ENCODE data around the gene ZNF189.
A peak's percentile ranks its signal among the peaks of the same experiment; 100 is the strongest.

Gene ZNF189

GRCh38 chr9:101398068-101398929 lies at the start of gene ZNF189, which contains the start of gene MRPL50:
ZNF189 (plus strand) TSS chr9:101398851; CDS start chr9:101399157, 306 bp downstream.
MRPL50 (minus strand) TSS chr9:101398618; CDS start chr9:101398592, 26 bp downstream.
- peak; percentile 89 for DNase-seq (ENCODE audit: low read depth in 3 of 3, low spot score in 1 of 3)

- DNase-seq (ENCODE audit: low read depth in 3 of 3, low spot score in 1 of 3) = no peak
Measured at GRCh38 chr9:101350285-101350684, 48.4 kb upstream of the ZNF189 start.

DNA sequence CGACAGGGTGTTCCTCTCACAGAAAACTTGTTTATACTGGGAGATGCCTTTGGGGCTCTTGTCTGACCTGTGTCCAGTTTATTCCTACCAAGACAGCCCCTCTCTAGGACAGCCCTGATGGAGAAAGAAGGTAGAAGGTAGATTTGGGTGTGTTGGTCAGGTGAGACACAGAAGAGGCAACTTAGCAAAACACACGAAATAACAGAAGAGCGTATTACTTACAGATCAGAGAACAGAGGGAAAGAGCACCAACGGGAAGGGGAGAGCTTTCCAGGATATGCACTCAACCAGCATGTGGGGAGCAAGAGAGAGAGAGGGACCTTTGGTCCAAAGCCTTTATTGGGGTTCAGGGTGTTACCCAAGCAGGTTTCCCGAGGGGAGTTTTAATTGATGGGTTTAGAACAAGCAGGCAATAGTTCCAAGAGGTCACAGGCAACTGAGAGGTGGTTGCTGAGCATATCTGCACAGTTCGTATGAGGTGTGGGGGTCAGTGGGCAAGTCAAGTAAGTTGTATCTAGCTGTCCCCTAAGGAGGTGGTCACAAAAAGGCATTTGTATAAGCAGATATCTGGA lies 45.7 kb upstream of the ZNF189 start:
- no peak for DNase-seq (ENCODE audit: low read depth in 3 of 3, low spot score in 1 of 3)

DNA sequence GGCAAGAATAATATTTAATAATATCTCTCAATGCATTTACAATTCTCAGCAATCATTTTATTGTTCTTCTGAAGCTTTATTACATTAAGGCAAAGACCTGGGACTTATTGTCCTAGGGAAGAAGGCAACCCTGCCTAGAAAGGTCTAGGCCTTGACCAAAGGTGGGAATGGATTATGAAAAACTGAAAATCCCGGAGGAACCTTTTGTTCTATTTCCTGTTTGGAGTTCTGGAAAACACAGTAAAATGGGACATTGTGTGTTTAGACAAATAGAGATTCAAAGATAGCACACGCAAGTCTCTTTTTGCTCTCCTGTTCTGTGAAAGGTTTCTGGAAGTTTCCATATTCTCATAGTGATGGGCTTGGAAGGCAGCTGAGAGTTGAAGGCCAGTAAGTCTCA lies 45.0 kb upstream of the ZNF189 start:
- DNase-seq (ENCODE audit: low read depth in 3 of 3, low spot score in 1 of 3) = no peak

GRCh38 chr9:101354143-101354764 lies 44.4 kb upstream of the ZNF189 start:
- DNase-seq (ENCODE audit: low read depth in 3 of 3, low spot score in 1 of 3) = no peak

GRCh38 chr9:101354765-101355708 lies 43.6 kb upstream of the ZNF189 start:
- no peak for DNase-seq (ENCODE audit: low read depth in 3 of 3, low spot score in 1 of 3)

DNA sequence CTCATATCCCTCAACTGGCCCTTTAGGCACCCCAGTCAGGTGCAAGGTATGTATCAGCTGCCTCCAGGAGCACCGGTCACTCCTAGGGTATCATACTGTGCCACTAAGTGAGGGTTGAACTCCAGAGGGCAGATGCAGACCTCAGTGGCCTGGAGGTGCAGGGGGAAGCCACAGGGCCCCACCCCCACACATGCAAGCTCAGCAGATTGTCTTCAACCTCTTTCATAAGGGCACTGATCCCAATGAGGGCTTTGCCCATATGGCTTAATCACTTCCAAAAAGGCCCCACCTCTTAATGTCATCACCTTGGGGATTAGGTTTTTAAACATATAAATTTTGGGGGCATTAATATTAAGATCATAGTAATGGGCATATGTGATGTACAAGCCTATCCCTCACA lies 42.0 kb upstream of the ZNF189 start:
- DNase-seq (ENCODE audit: low read depth in 3 of 3, low spot score in 1 of 3) = no peak

DNA sequence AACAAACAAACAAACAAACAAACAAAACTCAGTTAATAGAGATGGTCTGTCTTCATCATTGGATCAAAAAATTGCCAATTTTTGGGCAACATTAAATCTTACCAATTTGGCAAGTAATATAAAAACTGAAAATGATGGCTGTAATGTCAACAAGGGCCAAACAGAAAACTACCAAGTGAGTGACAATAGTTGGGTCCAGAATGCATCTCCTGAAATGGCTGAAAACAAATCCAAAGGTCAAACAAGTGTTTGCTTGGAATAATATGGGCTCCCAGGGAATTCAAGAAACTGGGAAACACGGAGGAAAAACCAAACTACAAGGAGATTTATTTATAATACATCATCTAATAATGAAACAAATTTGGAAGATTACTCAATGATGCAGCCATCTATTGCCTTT lies 39.0 kb upstream of the ZNF189 start:
- no peak for DNase-seq (ENCODE audit: low read depth in 3 of 3, low spot score in 1 of 3)

DNA sequence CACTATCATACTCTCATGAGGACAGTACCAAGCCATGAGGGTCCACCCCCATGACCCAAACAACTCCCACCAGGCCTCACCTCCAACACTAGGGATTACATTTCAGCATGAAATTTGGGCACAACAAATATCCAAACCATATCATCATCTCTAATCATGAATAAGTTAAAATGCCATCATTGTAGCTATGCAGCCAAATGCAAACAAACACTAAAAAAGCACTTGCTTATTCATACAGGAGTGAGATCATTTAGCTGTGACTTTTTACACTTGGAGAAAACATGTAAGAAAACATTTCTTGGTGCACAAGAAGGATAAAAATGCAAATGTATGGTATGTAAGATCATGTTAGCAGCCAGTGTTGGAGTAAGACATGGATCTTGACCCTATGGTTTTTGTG lies 38.0 kb upstream of the ZNF189 start:
- DNase-seq (ENCODE audit: low read depth in 3 of 3, low spot score in 1 of 3) = no peak

GRCh38 chr9:101362450-101362849 lies 36.2 kb upstream of the ZNF189 start:
- no peak for DNase-seq (ENCODE audit: low read depth in 3 of 3, low spot score in 1 of 3)

- DNase-seq (ENCODE audit: low read depth in 3 of 3, low spot score in 1 of 3) = no peak
Measured at GRCh38 chr9:101365181-101365580, 33.5 kb upstream of the ZNF189 start.

GRCh38 chr9:101366038-101366756 lies 32.5 kb upstream of the ZNF189 start:
- DNase-seq (ENCODE audit: low read depth in 3 of 3, low spot score in 1 of 3) = no peak

GRCh38 chr9:101367323-101367722 lies 31.3 kb upstream of the ZNF189 start:
- DNase-seq (ENCODE audit: low read depth in 3 of 3, low spot score in 1 of 3) = no peak

GRCh38 chr9:101369286-101369685 lies 29.4 kb upstream of the ZNF189 start:
- no peak for DNase-seq (ENCODE audit: low read depth in 3 of 3, low spot score in 1 of 3)

GRCh38 chr9:101369884-101370531 lies 28.6 kb upstream of the ZNF189 start:
- DNase-seq (ENCODE audit: low read depth in 3 of 3, low spot score in 1 of 3) = no peak

GRCh38 chr9:101371813-101372212 lies 26.8 kb upstream of the ZNF189 start:
- DNase-seq (ENCODE audit: low read depth in 3 of 3, low spot score in 1 of 3) = no peak

GRCh38 chr9:101372327-101373118 lies 26.1 kb upstream of the ZNF189 start:
- no peak for DNase-seq (ENCODE audit: low read depth in 3 of 3, low spot score in 1 of 3)

DNA sequence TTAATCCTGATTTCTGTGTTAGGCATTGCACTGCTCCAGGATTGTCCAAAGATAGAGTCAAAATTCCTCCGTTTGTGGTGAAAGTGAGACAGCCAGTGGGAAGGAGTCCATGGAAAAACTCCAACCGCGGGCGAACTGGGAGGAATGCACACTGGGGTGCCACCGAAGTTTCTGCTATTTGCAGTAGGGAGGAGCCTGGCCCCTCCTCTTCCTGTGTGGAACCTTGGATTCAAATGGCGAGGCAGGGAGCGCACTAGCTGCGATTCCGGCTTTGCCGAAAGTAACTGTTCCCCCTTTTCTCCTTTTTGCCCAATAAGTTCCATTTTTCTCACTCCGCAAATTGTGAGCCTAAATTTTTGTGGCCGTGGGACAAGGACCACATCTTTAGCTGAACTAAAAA lies 23.1 kb upstream of the ZNF189 start:
- DNase-seq (ENCODE audit: low read depth in 3 of 3, low spot score in 1 of 3) = no peak
